ENCODE measurements around the gene LRRC55. TPM values are rescaled to one million over a fixed set of nuclear protein-coding genes. Genes with fewer than 3 reads are reported as not detected.

The LRRC55 gene
- total RNA-seq, 2 donors from 2014 or later, result not detected

GRCh38 chr11:57178334-57178733, 3.4 kb upstream of the LRRC55 start:
- DNase-seq (ENCODE audit: low spot score) (no peak), ATAC-seq (ENCODE audit: insufficient number of reproducible peaks, low FRiP score, low read depth) (no peak)
- no peak overlapping the region for H3K27ac ChIP-seq
- H3K4me3 ChIP-seq, result no peak overlapping the region
- no peaks in the 10 kb centered on the region for H3K9me3 ChIP-seq
- H3K36me3 ChIP-seq, result no peaks in the 10 kb centered on the region
- no peaks in the 10 kb centered on the region for H3K4me1 ChIP-seq (ENCODE audit: control insufficient read depth in 1 of 2, low read depth in 2 of 2)
- H3K27me3 ChIP-seq (replicated peaks; ENCODE audit: insufficient read depth), result no peaks in the 10 kb centered on the region
- TF ChIP-seq, protein P1, sequence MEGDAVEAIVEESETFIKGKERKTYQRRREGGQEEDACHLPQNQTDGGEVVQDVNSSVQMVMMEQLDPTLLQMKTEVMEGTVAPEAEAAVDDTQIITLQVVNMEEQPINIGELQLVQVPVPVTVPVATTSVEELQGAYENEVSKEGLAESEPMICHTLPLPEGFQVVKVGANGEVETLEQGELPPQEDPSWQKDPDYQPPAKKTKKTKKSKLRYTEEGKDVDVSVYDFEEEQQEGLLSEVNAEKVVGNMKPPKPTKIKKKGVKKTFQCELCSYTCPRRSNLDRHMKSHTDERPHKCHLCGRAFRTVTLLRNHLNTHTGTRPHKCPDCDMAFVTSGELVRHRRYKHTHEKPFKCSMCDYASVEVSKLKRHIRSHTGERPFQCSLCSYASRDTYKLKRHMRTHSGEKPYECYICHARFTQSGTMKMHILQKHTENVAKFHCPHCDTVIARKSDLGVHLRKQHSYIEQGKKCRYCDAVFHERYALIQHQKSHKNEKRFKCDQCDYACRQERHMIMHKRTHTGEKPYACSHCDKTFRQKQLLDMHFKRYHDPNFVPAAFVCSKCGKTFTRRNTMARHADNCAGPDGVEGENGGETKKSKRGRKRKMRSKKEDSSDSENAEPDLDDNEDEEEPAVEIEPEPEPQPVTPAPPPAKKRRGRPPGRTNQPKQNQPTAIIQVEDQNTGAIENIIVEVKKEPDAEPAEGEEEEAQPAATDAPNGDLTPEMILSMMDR (IDR thresholded peaks at IDR 0.05), result no peak

DNA sequence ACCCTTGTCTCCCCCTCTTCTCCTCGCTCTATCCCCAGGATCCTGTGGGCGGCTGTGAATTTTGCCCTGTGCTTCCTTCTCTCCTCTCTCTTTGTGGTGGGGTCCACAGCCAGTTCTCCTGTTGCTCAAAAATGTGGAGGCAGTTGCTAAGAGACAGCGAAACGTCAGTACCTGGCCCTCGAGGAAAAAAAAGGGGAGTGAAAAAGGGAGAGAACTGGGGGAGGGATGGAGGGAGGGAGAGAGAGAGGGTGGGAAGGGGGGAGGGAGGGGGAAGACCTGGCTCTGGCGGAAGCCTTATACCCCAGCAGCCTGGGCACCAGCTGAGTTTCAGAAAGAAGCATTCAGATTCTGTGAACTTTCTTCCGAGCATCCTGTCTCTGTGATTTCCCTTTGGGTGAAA, 2.1 kb upstream of the LRRC55 start:
- DNase-seq (ENCODE audit: low spot score) (no peak), ATAC-seq (ENCODE audit: insufficient number of reproducible peaks, low FRiP score, low read depth) (no peak)
- Histone ChIP-seq H3K27me3 (replicated peaks; ENCODE audit: insufficient read depth) (no peaks in the 10 kb centered on the region), H3K4me3 (no peak overlapping the region), H3K9me3 (no peaks in the 10 kb centered on the region), H3K4me1 (ENCODE audit: control insufficient read depth in 1 of 2, low read depth in 2 of 2) (no peaks in the 10 kb centered on the region), H3K36me3 (no peaks in the 10 kb centered on the region), H3K27ac (no peak overlapping the region)
- TF ChIP-seq, protein P1 (IDR thresholded peaks at IDR 0.05), result no peak

DNA sequence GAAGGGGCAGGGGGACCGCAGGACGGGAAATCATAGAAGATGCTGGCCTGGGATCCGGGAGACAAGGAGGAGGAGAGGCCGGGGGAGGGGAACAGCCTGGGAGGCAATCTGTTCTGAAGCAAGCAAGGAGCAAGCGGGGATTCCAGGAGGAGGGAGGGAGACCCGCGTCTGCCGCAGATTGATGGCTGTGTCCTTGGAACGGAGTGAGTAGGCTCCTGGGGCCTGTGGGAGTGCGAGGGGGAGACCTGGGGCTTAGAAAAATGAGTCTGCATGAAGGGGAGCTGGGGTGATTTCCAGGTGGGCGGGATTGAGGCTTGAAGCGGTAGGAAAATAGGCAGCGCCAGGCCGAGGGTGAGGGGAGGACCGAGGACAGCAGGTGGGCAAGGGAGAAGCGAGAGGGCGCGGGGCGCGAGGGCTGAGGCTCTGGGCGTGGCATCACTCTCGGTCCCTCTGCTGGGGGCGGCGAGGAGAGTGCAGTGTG, 1.6 kb upstream of the LRRC55 start:
- H3K4me3 ChIP-seq, result no peak overlapping the region
- DNase-seq (ENCODE audit: low spot score), result no peak
- ATAC-seq (ENCODE audit: insufficient number of reproducible peaks, low FRiP score, low read depth), result no peak

DNA sequence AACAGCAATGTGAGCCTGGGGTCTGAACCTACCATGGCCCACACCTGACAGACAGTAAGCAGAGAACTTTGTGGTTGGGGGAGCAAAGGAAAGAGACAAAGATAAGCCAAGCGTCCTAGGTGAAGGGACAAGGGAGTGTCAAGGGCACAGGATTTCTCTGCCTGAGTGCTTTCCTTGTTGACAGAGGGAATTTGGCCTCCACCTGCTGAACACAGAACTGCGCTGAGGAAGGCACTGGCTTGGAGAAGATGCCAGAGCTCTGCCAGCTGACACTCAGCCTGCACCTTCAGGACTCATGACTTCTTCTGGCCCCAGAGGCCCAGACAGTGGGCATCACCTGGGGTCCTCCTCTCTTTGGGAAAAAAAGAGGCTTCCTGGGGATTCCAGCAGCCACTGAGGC, 789 bp upstream of the LRRC55 start:
- Histone ChIP-seq H3K4me1 (ENCODE audit: control insufficient read depth in 1 of 2, low read depth in 2 of 2) (no peaks in the 10 kb centered on the region), H3K27me3 (replicated peaks; ENCODE audit: insufficient read depth) (no peaks in the 10 kb centered on the region), H3K36me3 (no peaks in the 10 kb centered on the region), H3K27ac (no peak overlapping the region), H3K4me3 (no peak overlapping the region), H3K9me3 (no peaks in the 10 kb centered on the region)
- TF ChIP-seq, protein P1 (IDR thresholded peaks at IDR 0.05), result no peak
- DNase-seq (ENCODE audit: low spot score) (no peak), ATAC-seq (ENCODE audit: insufficient number of reproducible peaks, low FRiP score, low read depth) (no peak)

More for the DNA sequence above, 1.6 kb upstream of the LRRC55 start:
- TF ChIP-seq, protein P1 (IDR thresholded peaks at IDR 0.05), result no peak
- Histone ChIP-seq H3K4me1 (ENCODE audit: control insufficient read depth in 1 of 2, low read depth in 2 of 2) (no peaks in the 10 kb centered on the region), H3K27me3 (replicated peaks; ENCODE audit: insufficient read depth) (no peaks in the 10 kb centered on the region), H3K27ac (no peak overlapping the region), H3K36me3 (no peaks in the 10 kb centered on the region), H3K9me3 (no peaks in the 10 kb centered on the region)

- Histone ChIP-seq H3K9me3 (no peaks in the 10 kb centered on the region), H3K36me3 (no peaks in the 10 kb centered on the region), H3K27ac (no peak overlapping the region), H3K27me3 (replicated peaks; ENCODE audit: insufficient read depth) (no peaks in the 10 kb centered on the region), H3K4me1 (ENCODE audit: control insufficient read depth in 1 of 2, low read depth in 2 of 2) (no peaks in the 10 kb centered on the region), H3K4me3 (no peak overlapping the region)
- ATAC-seq (ENCODE audit: insufficient number of reproducible peaks, low FRiP score, low read depth) (no peak), DNase-seq (ENCODE audit: low spot score) (no peak)
- TF ChIP-seq, protein P1 (IDR thresholded peaks at IDR 0.05), result no peak
Measured at GRCh38 chr11:57182896-57183295, 1.1 kb downstream of the LRRC55 start.

All from thoracic aorta (tissue), 2 donors.